Measurements from ENCODE around the gene FXYD1.

DNA sequence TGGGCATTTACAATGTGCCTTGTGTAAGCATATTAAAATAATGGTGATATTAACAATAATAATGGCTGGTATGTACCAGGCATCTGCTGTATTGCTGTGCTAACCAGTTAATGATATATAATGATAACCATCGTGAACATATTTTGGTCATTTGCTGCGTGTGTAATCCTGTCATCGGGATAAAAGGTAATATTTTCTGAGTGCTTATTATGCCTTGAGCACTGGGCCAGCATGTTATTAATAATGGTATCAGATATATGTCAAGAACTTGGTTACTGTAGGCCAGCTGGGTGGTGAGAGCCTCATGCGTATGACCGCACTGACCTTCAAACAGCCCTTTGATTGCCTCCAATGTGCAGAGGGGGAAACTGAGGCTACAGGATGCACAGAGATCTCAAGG lies 45.2 kb upstream of the FXYD1 start:
- TF ChIP-seq POLR2A (IDR thresholded peaks at IDR 0.05; ENCODE audit: low read depth) = no peak
- TF ChIP-seq, protein P1, sequence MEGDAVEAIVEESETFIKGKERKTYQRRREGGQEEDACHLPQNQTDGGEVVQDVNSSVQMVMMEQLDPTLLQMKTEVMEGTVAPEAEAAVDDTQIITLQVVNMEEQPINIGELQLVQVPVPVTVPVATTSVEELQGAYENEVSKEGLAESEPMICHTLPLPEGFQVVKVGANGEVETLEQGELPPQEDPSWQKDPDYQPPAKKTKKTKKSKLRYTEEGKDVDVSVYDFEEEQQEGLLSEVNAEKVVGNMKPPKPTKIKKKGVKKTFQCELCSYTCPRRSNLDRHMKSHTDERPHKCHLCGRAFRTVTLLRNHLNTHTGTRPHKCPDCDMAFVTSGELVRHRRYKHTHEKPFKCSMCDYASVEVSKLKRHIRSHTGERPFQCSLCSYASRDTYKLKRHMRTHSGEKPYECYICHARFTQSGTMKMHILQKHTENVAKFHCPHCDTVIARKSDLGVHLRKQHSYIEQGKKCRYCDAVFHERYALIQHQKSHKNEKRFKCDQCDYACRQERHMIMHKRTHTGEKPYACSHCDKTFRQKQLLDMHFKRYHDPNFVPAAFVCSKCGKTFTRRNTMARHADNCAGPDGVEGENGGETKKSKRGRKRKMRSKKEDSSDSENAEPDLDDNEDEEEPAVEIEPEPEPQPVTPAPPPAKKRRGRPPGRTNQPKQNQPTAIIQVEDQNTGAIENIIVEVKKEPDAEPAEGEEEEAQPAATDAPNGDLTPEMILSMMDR (IDR thresholded peaks at IDR 0.05) = no peak
- no peak for TF ChIP-seq EP300 (IDR thresholded peaks at IDR 0.05)
- no peak for TF ChIP-seq POLR2AphosphoS5 (IDR thresholded peaks at IDR 0.05)

All from esophagus muscularis mucosa (tissue), 4 donors.